ENCODE results near the gene ZNF317.
A peak's percentile ranks its signal among the peaks of the same experiment; 100 is the strongest.

Gene ZNF317

DNA sequence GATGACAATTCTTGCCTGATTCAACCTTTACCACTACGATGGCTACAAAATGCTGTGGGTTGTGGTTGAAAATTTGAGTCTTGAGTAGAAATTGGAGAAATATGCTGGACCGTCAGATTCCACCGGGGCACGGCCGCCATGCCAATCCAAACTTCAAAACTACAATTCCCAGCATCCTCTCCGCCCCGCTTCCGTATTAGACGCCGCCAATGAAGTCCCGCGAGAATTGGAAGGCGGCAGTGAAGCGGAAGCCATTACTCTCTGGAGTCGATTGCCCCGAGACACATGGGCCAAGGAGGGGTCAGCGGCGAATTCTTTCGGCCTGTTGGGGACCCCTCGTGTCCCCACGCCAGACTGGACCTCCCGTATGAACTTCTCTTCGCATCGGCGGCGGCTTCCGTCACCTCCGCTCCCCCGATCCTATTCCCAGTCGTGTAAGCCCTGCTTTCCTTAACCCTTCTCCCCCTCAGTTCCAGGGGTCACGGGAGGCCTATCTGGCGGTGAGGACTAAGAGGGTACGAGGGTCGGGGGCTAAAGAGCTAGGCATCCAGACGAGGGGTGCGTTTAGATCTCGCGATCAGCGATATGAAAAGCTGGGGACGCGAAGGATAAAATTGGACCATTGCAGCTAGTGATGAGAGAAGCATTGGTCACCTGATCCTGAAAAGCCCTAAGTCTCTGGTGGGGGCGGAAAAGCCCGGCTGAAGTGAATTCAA is at the start of gene ZNF317:
ZNF317 (plus strand) TSS at position 239 of the 716 bp plus-strand sequence. CDS start 15,620 bp downstream, outside the sequence.
- FAIRE-seq (peak; percentile 97), DNase-seq (ENCODE audit: insufficient read length, low spot score) (peak; percentile 76)

DNA sequence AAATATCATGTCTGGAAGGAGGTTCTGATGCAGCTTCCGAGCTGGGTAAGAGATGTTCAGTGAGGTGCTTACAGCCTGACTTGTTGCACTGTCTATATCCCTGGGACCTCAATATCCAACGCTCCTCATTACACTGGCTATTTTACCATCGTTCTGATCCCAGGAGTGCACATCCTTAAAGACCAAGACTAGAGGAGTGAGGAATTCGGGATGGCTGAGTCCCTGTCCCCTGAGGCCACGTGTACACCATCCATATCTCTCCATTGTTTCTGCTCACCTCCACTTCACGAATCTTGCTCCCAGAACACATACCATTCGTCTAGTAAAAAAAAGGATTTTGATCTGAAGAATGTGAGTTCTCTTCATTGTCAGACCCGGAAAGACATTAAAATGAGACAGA is 32.8 kb upstream of the ZNF317 start, which contains the start of gene OR7G2:
OR7G2 (minus strand) TSS at position 101 of the 400 bp plus-strand sequence. CDS start 4,232 bp downstream, outside the sequence.
- DNase-seq (ENCODE audit: insufficient read length, low spot score), result no peak
- FAIRE-seq, result no peak

DNA sequence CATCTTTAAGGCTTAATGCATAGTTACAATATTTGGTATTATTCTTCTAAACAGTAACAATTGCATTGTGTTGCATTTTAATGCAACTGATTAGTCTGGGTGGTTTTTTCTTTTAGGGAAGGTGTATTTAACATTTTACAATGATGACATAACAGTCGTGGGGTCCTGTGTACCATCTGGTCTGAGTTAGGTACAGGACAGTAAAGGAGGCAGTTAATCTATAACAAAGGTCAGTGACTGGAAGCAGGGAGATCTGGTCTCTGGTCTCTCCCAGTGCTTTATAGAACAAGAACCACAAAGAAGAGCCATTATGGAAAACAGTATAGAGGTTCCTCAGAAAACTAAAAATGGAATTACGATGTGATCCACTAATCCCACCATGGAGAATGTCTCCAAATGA is 30.2 kb upstream of the ZNF317 start:
- DNase-seq (ENCODE audit: insufficient read length, low spot score), result no peak
- FAIRE-seq, result no peak

DNA sequence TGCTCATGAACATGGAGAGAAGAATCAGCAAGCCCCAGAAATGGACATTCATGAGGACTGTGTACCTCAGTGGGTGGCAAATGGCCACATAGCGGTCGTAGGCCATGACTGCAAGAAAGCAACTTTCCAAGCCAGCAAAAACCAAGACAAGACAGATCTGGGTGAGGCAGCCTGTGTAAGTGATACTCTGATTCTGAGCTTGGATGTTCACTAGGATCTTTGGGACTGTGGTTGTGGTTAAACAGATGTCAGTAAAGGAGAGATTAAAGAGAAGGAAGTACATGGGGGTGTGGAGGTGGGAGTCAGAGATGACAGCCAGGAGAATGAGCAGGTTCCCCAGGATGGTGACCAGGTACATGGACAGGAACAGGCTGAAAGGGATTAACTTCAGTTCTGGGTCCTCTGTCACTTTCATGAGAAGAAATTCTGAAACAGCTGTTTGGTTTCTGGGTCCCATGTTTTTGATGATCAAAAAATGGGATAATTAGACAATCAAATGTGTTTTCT is 24.8 kb upstream of the ZNF317 start, which contains the start of gene OR7G1:
OR7G1 (minus strand) TSS at position 457 of the 507 bp plus-strand sequence; CDS start at position 457, 0 bp downstream.
- FAIRE-seq (no peak), DNase-seq (ENCODE audit: insufficient read length, low spot score) (no peak)

DNA sequence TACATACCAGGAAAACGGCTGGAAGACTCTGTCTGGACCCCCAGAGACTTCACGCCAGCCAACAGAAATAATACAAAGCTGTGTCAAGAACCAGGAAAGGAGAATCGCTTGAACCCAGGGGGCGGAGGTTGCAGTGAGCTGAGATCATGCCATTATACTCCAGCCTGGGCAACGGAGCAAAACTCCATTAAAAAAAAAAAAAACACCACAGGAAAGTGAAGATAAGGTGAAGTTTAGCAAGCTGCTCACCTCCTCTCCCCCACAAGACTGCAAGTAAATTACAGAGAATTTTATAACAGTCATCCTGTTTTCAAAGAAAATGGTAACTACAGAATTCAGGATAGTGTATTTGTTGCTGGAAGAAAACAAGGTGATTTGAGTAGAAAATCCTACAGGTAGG is 23.6 kb upstream of the ZNF317 start:
- FAIRE-seq (no peak), DNase-seq (ENCODE audit: insufficient read length, low spot score) (no peak)

DNA sequence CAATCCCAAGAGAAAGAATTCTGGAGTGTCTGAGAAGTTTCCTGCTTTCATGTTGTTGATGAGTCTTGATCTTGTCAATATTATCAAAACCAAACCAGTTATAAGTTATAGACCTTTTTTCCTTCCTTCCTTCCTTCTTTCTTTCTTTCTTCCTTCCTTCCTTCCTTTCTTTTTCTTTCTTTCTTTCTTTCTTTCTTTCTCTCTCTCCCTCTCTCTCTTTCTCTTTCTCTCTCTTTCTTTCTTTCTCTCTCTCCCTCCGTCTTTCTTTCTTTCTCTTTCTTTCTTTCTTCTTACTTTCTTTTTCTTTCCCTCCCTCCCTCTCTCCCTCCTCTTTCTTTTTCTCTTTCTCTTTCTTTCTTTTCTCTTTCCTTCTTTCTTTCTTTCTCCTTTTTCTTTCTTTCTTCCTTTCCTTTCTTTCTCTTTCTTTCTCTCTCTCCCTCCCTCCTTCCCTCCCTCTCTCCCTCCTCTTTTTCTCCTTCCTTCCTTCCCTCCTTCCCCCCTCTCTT is 13.2 kb upstream of the ZNF317 start, which contains the start of gene OR7G3:
OR7G3 (minus strand) TSS at position 51 of the 506 bp plus-strand sequence; CDS start at position 51, 0 bp downstream.
- no peak for DNase-seq (ENCODE audit: insufficient read length, low spot score)
- no peak for FAIRE-seq

DNA sequence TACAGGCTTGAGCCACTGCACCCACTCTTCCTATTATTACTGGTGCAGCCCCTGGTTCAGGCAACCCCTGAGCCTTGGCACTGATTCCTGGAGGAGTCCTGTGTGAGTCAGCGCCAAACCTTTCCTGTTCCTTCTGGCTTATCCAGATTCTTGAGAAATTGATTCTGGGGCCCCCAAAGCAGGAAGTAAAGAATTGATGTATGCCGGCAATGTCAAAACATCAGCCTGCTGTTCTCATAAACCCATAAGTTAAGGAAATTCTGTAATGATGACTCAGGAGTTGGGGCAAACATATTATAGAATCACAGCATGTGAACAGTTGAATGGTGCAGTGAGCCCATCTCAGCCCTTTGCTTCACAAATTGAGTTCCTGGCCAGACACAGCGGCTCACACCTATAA is 12.0 kb upstream of the ZNF317 start:
- DNase-seq (ENCODE audit: insufficient read length, low spot score) (no peak), FAIRE-seq (no peak)

DNA sequence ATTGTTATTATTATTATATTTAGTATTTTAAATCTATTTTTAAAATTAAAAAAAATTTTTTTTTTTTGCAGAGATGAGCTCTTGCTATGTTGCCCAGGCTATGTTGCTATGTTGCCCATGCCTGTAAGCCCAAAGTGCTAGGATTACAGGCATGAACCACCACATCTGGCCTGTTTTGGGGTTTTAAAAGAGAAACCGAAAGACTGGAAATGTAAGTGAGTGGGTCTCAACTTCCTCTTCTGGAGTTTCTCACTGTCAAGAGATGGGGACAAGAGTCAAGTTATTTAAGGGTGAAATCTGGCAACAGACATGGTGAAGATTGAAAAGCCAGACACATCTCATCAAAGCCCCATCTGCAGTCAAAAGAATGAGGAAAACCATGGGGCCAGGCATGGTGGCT is 9.2 kb upstream of the ZNF317 start:
- FAIRE-seq (no peak), DNase-seq (ENCODE audit: insufficient read length, low spot score) (no peak)

DNA sequence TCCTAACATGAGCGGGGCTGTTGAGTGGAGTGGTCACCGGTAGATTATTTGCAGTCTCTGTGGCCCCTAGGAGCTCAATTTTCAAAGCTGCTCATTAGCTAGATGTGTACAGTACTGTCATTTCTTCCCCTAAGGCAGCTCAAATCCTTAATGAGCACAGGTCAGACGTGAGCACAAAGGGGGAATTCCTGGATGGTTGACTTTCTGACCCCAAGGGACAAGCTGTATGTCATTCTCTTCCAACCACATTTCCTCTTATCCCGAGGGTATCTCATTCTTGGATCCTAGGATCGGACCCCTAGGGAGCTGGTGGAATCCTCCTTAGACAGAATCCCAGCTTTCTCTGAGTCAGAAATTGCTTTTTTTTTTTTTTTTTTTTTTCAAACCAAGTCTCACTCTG is 7.8 kb upstream of the ZNF317 start:
- FAIRE-seq, result no peak
- DNase-seq (ENCODE audit: insufficient read length, low spot score), result no peak

DNA sequence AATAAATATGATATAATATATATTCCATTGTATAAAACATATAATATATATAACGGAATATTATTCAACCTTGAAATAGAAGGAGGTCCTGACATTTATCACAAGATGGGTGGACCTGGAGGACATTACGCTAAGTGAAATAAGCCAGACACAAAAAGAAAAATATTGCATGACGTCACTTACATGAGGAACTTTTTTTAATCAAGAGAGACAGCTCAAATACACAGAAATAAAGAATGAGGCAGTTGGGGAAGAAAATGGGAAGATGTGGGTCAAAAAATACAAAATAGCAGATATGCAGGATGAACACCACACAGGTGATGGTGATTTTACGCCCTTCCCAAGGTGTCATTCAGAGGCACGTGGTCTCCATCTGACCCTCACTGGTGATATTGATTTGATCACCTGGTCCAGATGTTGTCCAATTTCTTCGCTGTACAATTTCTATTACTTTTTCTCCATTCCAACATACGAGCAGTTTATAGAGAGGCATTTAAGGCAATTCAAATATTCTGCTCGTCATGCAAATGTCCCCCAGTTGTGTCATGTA is 513 bp upstream of the ZNF317 start:
- FAIRE-seq, result no peak
- no peak for DNase-seq (ENCODE audit: insufficient read length, low spot score)

DNA sequence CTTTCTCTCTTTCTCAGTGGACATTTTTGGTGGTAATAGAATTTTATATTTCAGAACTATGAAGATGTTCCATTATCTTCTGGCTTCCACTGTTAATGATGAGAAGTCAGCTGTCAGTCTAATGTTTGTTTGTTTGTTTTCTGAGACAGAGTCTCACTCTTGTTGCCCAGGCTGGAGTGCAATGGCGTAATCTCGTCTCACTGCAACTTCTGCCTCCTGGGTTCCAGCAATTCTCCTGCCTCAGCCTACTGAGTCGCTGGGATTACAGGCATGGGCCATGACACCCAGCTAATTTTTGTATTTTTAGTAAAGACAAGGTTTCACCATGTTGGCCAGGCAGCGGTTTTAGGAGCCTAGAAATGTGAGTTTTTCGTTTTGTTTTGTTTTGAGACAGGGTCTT is 4.7 kb downstream of the ZNF317 start:
- no peak for DNase-seq (ENCODE audit: insufficient read length, low spot score)

DNA sequence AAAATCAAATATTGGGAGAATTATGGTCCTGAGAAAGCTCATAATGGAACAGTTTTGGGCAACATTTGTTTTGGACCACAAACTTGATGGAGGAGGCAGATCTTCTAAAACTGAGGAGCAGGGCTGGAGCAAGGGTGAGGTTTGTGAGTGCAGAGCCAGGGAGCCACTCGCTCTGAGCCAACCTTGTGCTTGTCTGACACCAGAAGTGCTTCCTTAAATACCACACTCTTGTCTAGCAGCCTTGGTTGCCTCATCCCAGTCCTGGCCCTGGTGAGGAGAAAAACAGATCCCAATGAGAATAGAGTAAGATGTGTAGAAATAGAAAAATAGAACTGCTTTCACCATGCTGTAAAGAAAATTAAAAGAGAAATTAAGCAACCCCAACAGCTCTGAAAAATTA is 6.7 kb downstream of the ZNF317 start:
- DNase-seq (ENCODE audit: insufficient read length, low spot score), result no peak
- no peak for FAIRE-seq

More for the DNA sequence above, 4.7 kb downstream of the ZNF317 start:
- no peak for FAIRE-seq

DNA sequence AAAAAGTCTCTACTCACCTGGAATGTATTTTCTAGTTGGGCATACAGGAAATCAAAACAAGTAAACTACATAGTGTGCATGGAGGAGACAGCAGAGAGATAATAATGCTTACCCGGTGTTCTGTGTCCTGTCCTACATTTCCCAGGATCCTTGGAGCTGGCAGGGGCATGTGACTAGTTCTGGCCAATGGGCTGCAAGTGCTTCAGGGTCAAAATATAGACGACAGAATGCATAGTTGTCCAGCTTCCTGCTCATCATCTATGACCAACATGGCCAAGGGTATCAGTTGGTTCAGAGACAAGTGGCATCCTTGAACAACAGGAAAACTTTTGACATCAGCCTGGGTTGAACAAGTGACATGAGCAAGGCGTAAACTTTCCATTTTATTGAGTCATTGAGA is 8.5 kb downstream of the ZNF317 start:
- FAIRE-seq, result no peak
- no peak for DNase-seq (ENCODE audit: insufficient read length, low spot score)

DNA sequence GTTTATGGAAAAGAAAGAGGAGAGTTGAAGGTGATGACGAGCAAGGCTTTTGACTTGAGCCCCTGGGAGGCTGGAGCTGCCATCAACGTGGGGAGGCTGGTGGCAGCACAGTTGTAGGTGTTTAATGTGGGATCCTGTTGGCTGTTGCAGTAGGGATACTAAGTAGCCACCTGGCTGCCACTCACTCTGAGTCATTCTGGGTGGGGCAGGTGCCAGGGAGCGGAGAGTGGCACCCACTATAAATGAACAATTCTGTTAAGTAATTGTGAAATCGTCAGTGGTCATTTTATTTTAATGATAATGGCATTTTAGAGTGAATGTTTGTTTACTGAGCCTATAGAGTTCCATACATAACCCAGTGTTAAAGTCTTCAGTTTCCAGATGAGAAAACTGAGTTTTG is 9.8 kb downstream of the ZNF317 start:
- FAIRE-seq (no peak), DNase-seq (ENCODE audit: insufficient read length, low spot score) (no peak)

DNA sequence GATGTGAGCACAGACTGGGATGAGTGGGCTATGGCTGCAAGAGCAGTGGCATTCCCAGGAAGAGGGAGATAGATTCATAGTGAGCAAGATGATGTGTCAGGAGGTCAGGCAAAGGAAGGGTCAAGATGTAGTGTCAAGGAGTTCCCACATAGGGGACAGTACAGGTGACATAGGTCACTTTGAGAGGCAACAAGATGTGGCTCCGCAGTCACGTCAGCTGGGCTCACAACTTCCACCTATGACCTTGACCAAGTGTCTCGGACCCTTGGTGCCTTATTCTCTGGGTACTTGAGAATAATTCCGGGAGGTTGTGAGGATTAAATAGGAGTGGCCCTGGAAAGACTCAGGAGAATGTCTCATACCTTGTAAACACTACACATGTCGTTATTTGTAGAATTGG is 10.5 kb downstream of the ZNF317 start:
- FAIRE-seq, result no peak

DNA sequence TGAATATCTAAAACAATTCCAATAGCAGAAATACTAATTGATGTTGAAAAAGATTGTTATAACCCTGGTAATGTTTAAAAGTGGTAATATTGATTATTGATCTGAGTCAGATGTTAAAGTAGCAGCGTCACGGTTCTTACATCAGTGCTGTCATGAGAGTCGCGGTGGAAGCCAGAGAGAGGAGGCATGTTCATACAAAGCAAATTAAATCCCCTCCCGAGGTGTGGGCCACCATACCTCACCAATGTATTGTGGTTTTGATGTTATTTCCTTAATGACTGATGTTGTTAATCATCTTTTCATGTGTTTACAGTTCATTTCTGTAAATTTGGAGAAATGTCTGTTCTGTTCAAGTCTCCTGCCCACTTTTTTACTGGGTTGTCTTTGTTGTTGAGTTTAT is 11.2 kb downstream of the ZNF317 start:
- DNase-seq (ENCODE audit: insufficient read length, low spot score) (no peak), FAIRE-seq (no peak)

More for the DNA sequence above, 10.5 kb downstream of the ZNF317 start:
- DNase-seq (ENCODE audit: insufficient read length, low spot score), result no peak

DNA sequence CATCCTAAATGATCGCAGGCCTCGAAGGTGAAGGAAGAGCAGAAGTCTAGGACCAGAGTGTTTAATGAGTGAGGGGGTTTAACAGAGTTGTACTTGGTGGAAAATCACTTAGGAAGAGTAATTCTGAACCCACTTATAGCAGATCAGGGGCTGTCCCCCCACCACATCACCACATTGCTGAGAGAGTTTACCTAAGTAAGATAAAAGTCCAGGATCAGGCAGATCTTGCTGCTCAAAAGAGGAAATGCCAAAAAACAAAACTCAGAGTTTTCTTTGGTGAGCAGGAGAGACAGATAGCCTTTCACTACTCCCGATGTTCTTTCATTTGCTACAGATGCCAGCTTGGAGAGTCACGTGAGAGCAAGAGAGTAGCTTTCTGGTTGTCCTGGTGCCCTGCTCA is 15.4 kb downstream of the ZNF317 start:
- FAIRE-seq (no peak), DNase-seq (ENCODE audit: insufficient read length, low spot score) (no peak)

DNA sequence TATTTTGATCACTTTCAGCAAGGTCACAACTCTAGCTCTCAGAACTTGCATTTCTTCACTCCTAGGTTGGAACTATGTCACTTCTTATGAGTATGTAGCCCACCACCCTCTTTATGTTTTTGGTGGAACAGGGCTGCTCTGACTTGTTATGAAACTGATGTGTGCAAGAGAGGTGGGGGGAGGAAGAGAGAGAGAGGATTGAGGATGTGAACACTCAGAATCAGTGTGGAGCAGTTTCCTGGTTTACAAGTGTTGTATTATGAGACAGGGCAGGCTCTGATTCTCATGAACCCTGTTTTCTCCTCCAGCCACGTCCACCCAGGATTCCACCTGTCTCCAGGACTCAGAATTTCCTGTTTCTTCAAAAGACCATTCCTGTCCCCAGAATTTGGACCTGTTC is 16.1 kb downstream of the ZNF317 start:
- no peak for DNase-seq (ENCODE audit: insufficient read length, low spot score)
- FAIRE-seq, result no peak

DNA sequence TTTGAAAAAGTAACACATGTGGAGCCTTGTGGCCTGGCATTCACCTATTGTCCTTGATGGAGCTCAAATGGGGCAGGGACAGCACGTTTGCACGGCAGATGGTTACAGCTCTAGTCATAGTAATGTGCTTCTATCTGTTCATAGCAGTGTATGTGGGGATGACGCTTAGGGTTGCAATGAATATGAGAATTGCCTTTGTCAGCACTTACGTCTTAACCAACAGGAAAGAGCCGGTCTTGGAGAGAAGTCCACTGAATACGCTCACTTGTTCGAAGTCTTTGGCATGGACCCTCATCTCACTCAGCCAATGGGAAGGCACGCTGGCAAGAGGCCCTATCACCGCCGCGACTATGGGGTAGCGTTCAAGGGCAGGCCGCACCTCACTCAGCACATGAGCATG is 19.7 kb downstream of the ZNF317 start:
- no peak for FAIRE-seq
- no peak for DNase-seq (ENCODE audit: insufficient read length, low spot score)

DNA sequence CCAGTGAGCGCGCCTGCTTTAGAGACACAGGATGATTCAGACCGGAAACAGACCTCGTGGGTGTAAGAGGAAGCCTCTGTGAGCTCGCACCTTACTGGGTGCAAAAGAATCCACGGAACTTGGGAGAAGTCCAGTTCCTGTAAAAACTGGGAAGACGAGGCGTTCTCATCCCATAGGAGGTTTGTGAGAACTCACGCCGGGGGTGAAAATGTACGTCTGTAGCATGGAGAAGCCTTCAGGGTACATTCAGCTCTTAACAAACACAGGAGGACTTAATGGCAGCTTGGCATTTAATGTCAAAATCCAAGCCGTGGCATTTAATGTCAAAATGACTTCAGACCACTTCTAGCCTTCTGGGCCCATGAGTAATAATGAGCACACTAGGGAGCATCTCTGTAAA is 21.2 kb downstream of the ZNF317 start:
- FAIRE-seq (no peak), DNase-seq (ENCODE audit: insufficient read length, low spot score) (no peak)

DNA sequence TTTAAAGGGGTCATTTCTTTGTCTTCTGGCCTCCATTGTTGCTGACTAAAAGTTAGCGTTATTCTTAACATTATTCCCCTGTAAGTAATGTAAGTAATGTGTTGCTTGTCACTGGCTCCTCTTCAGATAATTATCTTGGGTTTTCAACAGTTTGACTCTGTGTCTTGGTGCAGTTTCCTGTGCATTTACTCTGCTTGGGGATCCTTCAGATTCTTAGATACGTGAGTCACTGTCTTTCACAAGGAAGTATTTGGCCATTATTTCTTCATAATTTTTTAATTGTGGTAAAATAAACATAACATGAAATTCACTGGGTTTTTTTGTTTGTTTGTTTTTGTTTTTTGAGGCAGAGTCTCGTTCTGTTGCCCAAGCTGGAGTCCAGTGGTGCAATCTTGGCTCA is 25.1 kb downstream of the ZNF317 start:
- DNase-seq (ENCODE audit: insufficient read length, low spot score), result no peak
- no peak for FAIRE-seq

DNA sequence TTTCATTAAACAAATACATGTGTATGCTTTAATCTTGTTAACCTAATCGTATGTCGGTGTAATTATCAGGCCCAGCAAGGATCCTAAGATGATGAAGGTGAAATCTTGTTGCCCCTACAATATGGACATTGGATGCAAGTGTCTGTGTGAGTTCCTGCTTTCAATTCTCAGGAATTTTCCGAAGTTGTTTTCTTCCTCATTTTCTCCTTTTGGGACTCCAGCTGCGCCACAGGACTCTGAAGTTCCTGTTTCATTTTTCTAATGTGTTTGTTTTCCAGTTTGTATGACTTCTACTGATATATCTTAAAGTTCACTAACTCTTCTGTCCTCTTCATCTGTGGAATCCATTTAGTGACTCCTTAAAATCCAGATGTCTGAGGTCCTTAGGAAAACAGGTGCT is 26.6 kb downstream of the ZNF317 start:
- DNase-seq (ENCODE audit: insufficient read length, low spot score), result no peak
- no peak for FAIRE-seq

Measured in GM19239 (cell line).